Activated B cell treated with CpG ODN at 0.5 μM for 24 hours (primary cell): Measurements from ENCODE around the gene CALU. TPM values are rescaled to one million over a fixed set of nuclear protein-coding genes. Genes with fewer than 3 reads are reported as not detected.

ENCODE experiments used
- ATAC-seq: fragments of 200-7000 bp; cut with Tn5 transposase; one replicate; pipeline ENCODE4 v1.10.0; 2021; ENCODE audit warnings: low read depth, mild to moderate bottlenecking, moderate library complexity
- CTCF ChIA-PET: fragments of 350-600 bp; sonication (Branson Sonifier 250); formaldehyde crosslinking; loops from one replicate; lab custom pipeline; 2021; ENCODE audit warnings: antibody characterized with exemption; lab: Charles Lee
- POLR2A ChIA-PET: fragments of 350-600 bp; sonication (Branson Sonifier 250); formaldehyde crosslinking; loops from one replicate; lab custom pipeline; 2021; ENCODE audit warnings: antibody characterized with exemption; lab: Charles Lee
- DNase-seq: peaks from one replicate; pipeline ENCODE4 v3.0.0; 2022
- H3K27ac Mint-ChIP-seq: one replicate; pipeline ENCODE4 v1.8.0; 2020; ENCODE audit warnings: mixed read lengths
- H3K27me3 Mint-ChIP-seq: one replicate; pipeline ENCODE4 v1.8.0; 2021; ENCODE audit warnings: mixed read lengths
- H3K36me3 Mint-ChIP-seq: one replicate; pipeline ENCODE4 v1.8.0; 2021; ENCODE audit warnings: low read depth, mixed read lengths
- H3K4me1 Mint-ChIP-seq: one replicate; pipeline ENCODE4 v1.8.0; 2021; ENCODE audit warnings: mixed read lengths
- H3K4me3 Mint-ChIP-seq: one replicate; pipeline ENCODE4 v1.8.0; 2020; ENCODE audit warnings: mild to moderate bottlenecking, mixed read lengths
- H3K9me3 Mint-ChIP-seq: one replicate; pipeline ENCODE4 v1.8.0; 2020; ENCODE audit warnings: mixed read lengths
- CTCF ChIP-seq: fragments of 200-600 bp; IDR thresholded peaks from one replicate; pipeline ENCODE4 v1.8.0; 2022; ENCODE audit warnings: antibody characterized with exemption, mild to moderate bottlenecking
- intact Hi-C: fragments of 100-400 bp; cut with micrococcal nuclease; formaldehyde crosslinking; loops from one replicate; pipeline ENCODE4 v1.15.1; 2024
- total RNA-seq: library from RNA; stranded (reverse); gene quantifications from 2 replicates; pipeline ENCODE4 v1.2.3, GENCODE V29; 2022

CALU gene
- total RNA-seq, 1 donor from 2014 or later = 15.4 TPM

- TF ChIP-seq CTCF = no peak
- ChIA-PET POLR2A (no interaction called here), CTCF (no interaction called here)
- ATAC-seq = no peak
- no peak overlapping the region for H3K4me3 Mint-ChIP-seq
- no peaks in the 10 kb centered on the region for H3K4me1 Mint-ChIP-seq
- no peaks in the 10 kb centered on the region for H3K27me3 Mint-ChIP-seq
- peaks cover 62% of the 10 kb centered on the region for H3K36me3 Mint-ChIP-seq
- no peaks in the 10 kb centered on the region for H3K9me3 Mint-ChIP-seq
- DNase-seq = no peak
- intact Hi-C loops = no loop called here
- no peak overlapping the region for H3K27ac Mint-ChIP-seq
Measured at GRCh38 chr7:128767475-128768110, 28.4 kb downstream of the CALU start.

GRCh38 chr7:128770233-128770632 is 31.1 kb downstream of the CALU start:
- Mint-ChIP-seq H3K27me3 (no peaks in the 10 kb centered on the region), H3K9me3 (no peaks in the 10 kb centered on the region), H3K4me1 (no peaks in the 10 kb centered on the region), H3K36me3 (peaks cover 67% of the 10 kb centered on the region), H3K27ac (no peak overlapping the region), H3K4me3 (no peak overlapping the region)
- ATAC-seq = no peak
- TF ChIP-seq CTCF = no peak
- intact Hi-C loops = no loop called here
- ChIA-PET CTCF (no interaction called here), POLR2A (no interaction called here)
- no peak for DNase-seq

GRCh38 chr7:128773604-128774003 is 34.4 kb downstream of the CALU start:
- H3K4me1 Mint-ChIP-seq = no peaks in the 10 kb centered on the region
- H3K4me3 Mint-ChIP-seq = no peak overlapping the region
- peaks cover 8% of the 10 kb centered on the region for H3K9me3 Mint-ChIP-seq
- peaks cover 46% of the 10 kb centered on the region for H3K36me3 Mint-ChIP-seq
- no peak for DNase-seq
- intact Hi-C loops = no loop called here
- H3K27ac Mint-ChIP-seq = no peak overlapping the region
- ChIA-PET POLR2A (no interaction called here), CTCF (no interaction called here)
- no peak for ATAC-seq
- H3K27me3 Mint-ChIP-seq = no peaks in the 10 kb centered on the region
- no peak for TF ChIP-seq CTCF

GRCh38 chr7:128774029-128774689 is 35.0 kb downstream of the CALU start:
- peaks cover 8% of the 10 kb centered on the region for H3K9me3 Mint-ChIP-seq
- ChIA-PET CTCF (no interaction called here), POLR2A (no interaction called here)
- H3K27me3 Mint-ChIP-seq = no peaks in the 10 kb centered on the region
- TF ChIP-seq CTCF = no peak
- H3K4me3 Mint-ChIP-seq = no peak overlapping the region
- ATAC-seq = no peak
- H3K27ac Mint-ChIP-seq = no peak overlapping the region
- peaks cover 42% of the 10 kb centered on the region for H3K36me3 Mint-ChIP-seq
- H3K4me1 Mint-ChIP-seq = no peaks in the 10 kb centered on the region
- DNase-seq = no peak
- intact Hi-C loops = no loop called here

- no peak overlapping the region for H3K4me3 Mint-ChIP-seq
Measured at GRCh38 chr7:128774921-128775320, 35.8 kb downstream of the CALU start.

More at GRCh38 chr7:128774921-128775320, 35.8 kb downstream of the CALU start:
- intact Hi-C loops = no loop called here
- H3K27ac Mint-ChIP-seq = no peak overlapping the region
- ChIA-PET POLR2A (no interaction called here), CTCF (no interaction called here)
- DNase-seq (no peak), ATAC-seq (no peak)
- H3K36me3 Mint-ChIP-seq = peaks cover 34% of the 10 kb centered on the region
- TF ChIP-seq CTCF = no peak
- H3K4me1 Mint-ChIP-seq = no peaks in the 10 kb centered on the region
- H3K9me3 Mint-ChIP-seq = peaks cover 8% of the 10 kb centered on the region
- no peaks in the 10 kb centered on the region for H3K27me3 Mint-ChIP-seq
